Sigmoid colon (tissue), 4 donors: ENCODE data around the gene PDCD1LG2.

Source experiments
- CTCF ChIP-seq, 4 experiments: fragments of 450-650 bp in 3 of 4; fragments of 200-600 bp in 1 of 4; IDR thresholded peaks; one replicate each; pipeline ENCODE4 v1.5.1; 2016 to 2019; ENCODE audit warnings: antibody characterized with exemption in 4 of 4, mild to moderate bottlenecking in 3 of 4, moderate library complexity in 2 of 4
- EP300 ChIP-seq, 4 donors: sonication (generic); formaldehyde crosslinking; IDR thresholded peaks; one replicate each; pipeline ENCODE4 v1.6.1; 2017; ENCODE audit warnings: antibody characterized with exemption in 4 of 4
- POLR2A ChIP-seq, 2 donors: fragments of 450-650 bp; IDR thresholded peaks; one replicate each; pipeline ENCODE4 v1.6.1; 2016; ENCODE audit warnings: antibody characterized with exemption in 2 of 2, mild to moderate bottlenecking in 2 of 2, moderate library complexity in 2 of 2
- POLR2AphosphoS5 ChIP-seq, 4 donors: sonication (generic); formaldehyde crosslinking; IDR thresholded peaks; one replicate each; pipeline ENCODE4 v1.6.1; 2017; ENCODE audit warnings: antibody characterized with exemption in 4 of 4

- TF ChIP-seq CTCF (IDR thresholded peaks at IDR 0.05) (no peak), POLR2A (IDR thresholded peaks at IDR 0.05) (no peak), POLR2AphosphoS5 (IDR thresholded peaks at IDR 0.05) (no peak), EP300 (IDR thresholded peaks at IDR 0.05) (no peak)
These were observed 53.6 kb downstream of the PDCD1LG2 start for GRCh38 chr9:5563886-5564285.
